HuH-7 (cell line): Measurements from ENCODE around the gene CROCC2.
A peak's percentile ranks its signal among the peaks of the same experiment; 100 is the strongest.
"Not testable (repeated sequence)": the region's sequence is repeated elsewhere in the genome, so short reads cannot be mapped to it uniquely, and the experiment has no call there.

Experiments
- DNase-seq: peaks from one replicate; pipeline ENCODE4 v3.0.0; 2011; ENCODE audit warnings: low spot score

The CROCC2 gene

DNA sequence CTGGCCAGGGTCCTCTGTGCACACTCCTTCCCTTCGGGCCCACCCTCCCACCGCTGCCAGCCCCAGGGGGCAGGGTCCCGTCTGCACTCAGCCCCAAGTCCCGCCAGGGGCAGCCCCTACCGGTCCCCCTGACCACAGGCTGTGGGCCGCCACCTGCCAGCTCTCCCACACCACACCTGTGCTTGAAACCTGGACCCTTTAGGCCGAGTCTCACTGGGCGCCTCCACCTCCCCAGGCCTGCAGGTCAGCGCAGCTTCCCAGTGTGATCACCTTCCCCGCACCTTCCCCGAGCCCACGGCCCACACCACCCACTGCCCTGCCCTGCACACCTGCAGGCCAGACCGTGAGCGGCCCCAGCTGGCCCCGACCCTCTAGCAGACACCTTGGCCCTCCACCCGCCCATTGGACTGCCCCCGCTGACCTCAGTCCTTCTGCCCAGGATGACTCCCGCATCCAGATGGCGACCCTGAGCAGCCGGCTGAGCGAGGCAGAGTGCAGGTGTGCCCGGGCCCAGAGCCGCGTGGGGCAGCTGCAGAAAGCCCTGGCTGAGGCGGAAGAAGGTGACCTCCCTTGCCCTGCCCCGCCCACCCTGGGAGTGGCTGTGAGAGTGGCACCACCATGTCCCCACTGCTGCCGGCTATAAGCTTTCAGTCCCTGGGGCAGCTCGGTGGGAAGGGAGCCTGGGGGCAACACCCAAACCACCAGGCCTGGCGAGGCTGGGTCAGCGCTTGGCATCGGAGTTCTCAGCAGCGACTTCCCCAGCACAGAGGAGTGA is 61.0 kb downstream of the CROCC2 start:
- DNase-seq = no peak

DNA sequence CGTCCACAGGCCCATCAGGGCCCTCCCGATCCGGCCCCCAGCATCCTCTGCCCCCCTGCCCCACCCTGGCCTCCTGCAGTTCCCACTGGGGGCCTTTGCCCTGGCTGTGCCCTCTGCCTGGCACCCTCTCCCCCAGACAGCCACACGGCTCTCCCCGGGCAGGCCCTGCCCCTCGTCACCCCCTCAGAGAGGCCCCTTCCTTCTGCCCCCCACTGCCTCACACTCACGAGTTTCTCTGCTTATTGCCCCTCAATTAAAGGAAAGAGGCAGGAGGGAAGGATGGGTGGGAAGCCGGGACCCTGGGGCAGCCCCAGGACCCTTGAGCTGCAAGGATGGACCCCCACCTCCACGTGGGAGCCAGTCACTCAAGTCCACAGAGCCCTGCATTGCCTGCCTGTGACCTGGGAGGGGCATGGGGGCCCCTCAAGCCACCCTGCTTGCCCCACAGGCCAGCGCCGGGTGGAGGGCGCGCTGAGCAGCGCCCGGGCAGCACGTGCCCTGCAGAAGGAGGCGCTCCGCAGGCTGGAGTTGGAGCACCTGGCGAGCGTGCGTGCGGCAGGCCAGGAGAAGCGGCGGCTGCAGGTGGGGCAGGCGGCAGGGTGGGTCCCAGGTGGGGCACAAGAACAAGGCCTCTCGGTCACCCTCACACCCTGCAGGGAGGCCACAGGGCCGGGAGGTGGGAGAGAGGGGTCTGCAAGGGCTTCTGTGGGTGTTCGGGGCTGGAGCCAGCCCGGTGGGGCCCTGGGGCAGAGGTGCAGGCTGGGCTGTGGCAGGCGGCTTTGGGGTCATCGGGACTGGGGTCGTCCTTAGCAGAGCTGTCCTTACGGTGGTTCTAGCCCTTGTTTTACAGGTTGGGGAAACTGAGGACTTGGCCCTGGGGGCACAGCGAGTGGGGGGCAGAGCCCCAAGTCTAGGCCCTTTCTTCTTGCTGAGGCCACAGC is 61.8 kb downstream of the CROCC2 start:
- no peak for DNase-seq

DNA sequence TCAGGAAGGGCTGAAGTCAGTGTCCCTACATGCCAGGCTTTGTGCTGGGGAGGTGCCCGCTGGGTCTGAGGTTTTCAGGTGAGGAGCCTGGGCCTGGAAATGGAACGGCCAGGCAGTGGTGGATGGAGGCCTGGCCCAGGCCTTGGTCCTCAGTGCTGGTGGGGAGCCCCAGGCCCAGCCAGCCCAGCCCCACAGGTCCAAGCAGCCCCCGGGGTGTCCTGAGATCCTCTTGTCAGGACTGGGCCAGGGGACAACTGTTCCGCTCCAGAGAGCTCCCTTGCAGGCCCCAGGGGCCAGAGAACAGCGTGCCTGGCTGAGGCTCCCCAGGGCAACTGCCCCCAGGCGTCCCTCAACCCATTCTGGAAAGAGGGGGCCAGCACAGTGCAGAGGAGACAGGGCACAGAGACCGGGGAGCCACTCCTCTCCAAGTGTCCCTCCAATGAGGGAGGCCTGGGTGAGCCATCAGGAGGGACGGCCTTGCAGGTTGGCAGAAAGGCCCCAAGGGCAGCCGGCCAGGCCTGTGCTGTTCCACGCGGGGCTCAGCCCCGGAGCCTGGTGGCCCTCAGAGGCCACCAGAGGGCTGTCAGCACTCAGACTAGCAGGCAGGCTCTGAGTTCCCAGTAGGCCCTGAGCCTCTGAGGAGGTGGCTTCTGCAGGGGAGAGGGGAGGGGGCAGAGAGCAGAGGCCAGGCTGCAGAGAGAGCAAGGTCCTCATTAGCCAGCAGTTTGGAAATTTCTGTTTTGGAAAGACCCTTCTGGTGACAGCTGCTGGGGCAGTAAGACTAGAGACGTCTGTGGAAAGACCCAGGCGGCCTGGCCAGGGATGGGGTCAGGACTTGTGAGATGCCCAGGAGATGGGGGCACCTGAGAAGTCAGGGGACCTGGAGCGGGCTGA is 62.8 kb downstream of the CROCC2 start:
- peak; percentile 70 for DNase-seq

DNA sequence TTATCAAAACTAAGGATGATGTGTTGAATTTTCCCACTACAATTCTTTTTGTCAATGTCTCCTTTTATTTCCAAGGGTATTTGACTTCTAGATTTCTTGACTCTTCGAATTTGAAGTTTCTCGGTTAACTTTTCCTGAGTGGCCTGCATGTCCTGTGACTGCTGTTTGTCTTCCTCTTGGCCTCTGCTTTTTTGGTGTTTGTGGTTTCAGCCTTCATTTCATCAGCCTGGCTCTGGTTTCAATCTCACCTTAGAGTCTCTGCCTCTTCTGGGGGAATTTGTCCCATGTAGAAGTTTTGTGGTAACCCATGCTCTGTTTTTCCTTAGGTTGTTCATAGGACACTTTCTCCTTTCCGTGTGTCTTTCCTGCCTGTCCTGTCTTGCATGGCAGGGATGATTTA is 64.0 kb downstream of the CROCC2 start:
- DNase-seq = no peak

DNA sequence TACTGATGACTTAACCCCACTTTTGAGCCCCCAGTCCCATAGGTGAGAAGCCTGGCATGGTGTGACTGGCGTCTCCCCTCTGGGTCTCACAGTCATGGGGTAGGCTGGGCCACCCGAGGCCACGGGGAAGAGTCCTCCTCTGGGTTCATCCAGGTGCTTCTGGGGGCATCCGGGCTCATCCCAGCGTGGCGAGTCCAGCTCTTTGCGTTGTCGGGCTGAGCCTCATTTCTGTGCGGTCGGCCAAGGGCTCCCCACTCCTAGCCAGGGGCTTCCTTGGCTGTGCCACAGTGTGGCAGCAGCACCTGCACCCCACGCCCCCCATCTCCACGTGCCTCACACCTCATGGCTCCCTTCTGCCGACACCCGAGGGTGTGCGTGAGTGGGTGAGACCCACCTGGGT is 64.7 kb downstream of the CROCC2 start:
- no peak for DNase-seq

DNA sequence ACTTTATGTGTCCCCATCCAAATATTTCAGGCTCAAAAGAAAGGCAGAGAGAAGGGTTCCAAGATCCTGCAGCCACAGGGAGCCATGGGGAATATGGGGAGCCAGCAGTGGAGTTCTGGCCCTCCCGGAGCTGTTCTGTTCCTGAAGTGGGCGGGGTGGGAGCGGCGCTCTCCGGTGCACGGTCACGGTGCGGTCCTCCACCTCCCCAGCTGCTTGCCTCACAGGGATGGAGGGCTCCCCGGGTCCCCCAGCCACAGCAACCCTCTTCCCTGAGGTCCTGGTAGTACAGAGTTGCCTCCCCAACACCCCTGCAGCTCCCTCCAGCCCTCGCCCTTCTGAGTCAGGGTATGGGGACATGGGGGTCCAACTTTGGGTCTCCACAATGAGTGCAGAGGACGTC is 66.1 kb downstream of the CROCC2 start:
- no peak for DNase-seq

DNA sequence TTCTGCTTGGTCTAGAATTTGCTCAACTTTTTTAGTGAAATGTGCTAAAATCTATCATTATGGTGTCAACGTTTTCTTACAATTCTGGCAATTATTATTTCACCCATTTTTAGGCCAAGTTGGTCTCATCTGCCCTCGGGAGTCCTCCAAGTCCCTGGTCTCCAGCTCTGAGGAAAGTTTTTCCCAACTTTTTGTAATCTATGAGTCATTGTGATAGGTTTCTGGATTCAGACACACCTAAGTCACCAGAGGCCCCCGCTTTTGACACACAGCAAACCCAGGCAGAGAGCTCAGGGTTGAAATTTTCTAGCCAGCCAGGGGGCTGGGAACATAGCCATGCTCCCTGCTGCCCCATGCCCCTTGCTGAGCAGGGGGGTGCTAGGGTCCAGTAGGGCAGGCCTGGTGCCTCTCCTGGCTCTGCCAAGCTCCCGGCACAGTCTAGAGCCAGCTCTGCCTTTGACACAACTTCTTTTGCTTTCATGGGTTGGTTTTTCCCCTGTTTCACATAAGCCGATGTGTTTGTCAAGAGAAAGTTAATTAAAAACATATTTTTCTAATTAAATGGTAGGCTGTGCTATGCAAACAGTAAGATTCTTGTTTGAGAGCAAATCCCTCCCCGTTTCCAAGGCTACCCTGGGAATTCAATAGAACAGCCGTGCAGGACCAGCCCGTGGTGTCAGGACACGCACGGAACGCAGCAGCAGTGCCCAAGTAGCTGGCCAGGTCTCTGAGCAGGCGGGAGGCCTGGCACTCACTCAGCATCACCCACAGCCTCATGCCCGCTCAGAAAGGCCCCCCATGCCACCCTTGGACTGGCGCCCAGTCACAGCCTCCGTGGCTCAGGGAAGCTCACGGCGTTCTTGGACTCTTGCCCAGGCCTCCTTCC is 66.7 kb downstream of the CROCC2 start:
- no peak for DNase-seq

DNA sequence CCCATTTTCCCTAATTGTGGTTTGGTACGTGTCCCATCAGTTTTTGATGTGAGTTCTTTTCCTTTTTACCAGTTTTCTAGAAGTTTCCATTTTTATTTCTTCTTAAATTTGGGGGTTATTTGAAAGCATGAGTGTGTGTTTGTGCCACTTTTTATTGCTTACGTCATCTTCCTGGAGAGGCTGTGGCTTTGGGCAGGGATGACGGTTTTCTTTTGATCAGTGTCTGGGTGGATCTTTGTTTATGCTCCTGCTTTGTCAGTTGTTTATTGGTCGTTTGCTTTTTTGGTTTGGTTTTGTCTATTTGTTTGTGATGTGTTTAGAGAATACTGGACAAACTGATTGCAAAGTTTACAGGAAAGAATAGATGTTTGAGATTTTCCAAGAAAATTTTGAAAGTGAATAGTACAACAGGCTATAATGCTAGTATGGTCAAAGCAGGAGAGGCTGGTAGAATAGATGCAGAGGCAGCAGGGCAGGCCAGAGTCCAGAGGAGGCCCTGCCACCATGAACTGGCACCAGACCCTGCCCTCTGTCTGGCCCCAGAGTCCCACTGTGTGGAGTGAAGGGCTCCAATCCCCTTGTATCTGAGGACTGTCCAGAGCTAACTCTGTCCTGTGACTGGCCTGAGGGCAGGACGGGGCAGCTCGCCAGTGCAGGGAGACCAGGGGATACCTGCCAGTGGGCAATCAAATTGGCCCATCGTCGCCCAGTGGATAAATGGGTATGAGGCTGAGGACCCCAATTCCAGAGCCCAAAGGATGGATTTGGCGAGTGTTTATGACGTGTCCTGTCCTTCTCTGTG is 68.8 kb downstream of the CROCC2 start:
- no peak for DNase-seq

DNA sequence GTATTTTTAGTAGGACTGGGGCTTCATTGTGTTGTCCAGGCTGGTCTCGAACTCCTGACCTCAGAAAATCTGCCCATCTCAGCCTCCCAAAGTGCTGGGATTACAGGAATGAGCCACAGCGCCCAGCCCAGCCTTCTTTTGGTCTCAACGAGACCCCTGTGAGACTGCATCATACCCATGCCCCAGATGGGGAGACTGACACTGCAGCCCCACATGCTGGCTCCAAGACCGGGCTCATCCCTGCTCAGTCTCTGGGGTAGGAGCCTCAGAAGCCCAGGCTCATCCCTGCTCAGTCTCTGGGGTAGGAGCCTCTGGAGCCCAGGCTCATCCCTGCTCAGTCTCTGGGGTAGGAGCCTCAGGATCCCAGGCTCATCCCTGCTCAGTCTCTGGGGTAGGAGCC is 69.8 kb downstream of the CROCC2 start:
- DNase-seq = not testable (repeated sequence)

DNA sequence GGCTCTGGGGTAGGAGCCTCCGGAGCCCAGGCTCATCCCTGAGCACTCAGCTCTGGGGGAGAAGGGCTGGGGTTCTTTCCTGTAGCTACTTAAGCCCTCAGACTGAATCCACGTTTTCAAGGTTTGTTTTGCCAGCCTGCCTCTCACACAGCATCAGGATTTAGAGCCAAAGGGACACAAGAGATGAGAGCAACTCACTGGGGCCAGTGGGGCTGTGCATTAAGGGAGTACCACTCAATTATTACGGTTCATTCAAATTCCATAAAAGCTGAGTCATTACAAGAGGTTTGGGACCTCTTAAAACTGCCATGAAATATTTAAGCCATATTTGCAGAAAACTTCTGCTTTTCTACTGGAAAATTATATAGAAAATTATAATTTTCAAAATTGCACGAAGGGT is 75.1 kb downstream of the CROCC2 start:
- no peak for DNase-seq

DNA sequence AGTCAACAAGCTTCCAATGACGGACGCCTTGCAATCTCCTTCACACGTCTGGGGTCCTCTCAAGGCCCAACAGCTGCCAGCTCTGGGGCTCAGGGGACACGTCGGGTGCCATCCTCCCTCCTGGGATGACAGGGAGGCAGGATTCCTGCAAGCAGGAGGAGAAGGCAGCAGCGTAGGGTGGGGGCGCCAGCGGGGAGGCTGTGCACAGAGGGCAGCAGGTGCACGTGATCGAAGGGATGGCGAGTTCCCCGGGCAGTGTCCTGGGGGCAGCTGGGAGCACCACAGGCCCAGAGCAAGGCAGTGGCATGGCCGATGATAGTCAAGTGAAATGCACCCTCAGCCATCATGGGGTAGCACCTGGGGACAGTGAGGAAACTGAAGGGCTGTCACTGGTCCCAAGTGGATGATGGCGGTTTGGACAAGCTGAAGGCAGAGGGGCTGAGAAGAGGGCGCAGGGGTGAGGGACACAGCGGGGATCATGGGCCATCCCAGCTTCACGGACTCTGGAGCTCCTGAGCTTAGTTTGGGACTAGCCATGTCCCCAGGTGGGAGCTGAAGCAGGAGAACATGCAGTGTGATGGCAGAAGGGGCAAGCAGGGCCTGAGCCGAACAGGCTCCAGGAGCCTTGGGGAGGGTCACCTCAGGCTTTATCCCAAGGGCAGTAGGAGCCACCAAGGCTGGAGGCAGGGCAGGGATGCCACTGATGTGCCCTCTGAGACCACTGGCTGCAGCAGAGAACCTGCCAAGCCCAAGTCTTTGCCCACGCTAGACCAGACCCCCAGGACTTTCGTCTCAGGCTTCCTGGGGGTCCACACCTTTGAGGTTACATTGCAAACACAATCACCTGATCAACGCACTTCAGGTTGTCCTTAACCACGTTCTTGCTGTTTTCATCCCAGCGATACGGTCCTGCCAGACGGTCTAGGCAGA is 76.0 kb downstream of the CROCC2 start:
- no peak for DNase-seq

DNA sequence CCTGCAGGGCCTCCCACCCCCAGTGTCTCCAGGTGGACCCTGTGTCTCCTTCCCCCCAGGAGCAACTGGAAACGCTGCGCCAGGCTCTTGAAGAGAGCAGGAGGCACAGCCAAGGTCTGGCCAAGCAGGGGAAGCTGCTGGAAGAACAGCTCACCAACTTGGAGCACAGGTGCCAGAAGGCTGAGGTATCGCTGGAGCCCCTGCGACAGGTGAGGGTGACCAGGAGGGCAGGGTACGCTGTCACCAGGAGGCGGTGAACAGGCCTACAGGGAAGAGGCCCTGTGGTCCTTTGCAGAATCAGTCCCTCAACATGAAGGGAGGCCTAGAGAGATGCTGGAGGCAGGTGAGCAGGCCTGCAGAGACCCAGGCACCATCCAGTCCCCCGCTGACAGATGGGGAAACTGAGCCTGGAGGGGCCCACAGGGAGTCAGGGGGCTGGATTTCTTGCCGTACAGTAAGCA is 76.7 kb downstream of the CROCC2 start:
- no peak for DNase-seq

DNA sequence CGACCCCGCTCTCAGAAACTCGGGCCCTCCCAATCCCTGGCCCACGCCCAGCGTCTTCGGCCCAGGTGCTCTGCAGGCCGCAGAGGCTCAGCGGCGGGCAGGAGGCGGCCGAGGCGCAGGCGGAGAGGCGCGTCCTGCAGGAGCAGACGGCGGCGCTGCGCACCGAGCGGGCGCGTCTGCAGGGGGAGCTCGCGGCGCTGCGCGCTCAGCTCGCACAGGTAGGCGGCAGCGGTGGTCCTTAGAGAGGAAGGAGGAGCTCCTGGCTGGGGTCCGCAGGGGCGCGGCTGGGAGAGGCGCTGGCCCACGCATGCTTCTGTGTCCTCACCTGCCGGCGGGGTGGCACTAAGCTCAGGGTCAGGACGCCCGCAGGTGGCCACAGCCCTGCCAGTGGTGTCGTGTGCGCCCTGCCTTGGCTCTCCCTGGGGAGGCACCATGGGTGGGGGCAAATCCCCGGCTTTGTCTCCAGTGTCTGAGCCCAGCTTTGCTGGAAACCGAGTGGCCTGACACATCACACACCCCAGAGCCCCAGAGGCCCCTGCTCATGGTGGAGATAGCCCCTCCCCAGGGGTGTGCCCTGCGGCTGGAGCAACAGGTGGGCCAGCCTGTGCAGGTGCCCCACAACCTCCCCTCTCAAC is 77.3 kb downstream of the CROCC2 start:
- peak; percentile 69 for DNase-seq

DNA sequence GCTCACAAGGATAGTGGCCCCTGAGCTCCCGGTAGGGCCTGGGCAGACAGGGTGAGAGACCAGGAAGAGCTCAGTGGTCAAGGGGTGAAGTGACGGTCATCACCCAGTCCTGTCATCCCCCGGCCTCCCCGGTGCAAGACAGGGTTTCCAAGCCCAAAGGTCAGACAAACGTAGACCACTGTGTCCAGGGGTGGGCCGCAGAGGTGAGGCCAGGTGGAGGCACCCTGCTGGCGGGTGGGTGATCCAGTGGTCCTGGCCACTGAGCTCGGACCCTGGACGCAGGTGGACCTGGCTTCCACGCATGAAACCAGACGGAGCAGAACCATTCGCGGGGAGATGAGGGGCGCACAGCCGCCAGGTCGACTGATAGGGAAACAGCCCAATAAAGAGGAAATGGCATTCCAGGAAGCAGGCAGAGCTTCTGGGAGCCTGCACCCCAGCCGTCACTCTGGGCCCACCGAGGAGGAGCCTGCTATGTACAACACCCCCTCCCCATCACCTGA is 77.9 kb downstream of the CROCC2 start:
- no peak for DNase-seq

DNA sequence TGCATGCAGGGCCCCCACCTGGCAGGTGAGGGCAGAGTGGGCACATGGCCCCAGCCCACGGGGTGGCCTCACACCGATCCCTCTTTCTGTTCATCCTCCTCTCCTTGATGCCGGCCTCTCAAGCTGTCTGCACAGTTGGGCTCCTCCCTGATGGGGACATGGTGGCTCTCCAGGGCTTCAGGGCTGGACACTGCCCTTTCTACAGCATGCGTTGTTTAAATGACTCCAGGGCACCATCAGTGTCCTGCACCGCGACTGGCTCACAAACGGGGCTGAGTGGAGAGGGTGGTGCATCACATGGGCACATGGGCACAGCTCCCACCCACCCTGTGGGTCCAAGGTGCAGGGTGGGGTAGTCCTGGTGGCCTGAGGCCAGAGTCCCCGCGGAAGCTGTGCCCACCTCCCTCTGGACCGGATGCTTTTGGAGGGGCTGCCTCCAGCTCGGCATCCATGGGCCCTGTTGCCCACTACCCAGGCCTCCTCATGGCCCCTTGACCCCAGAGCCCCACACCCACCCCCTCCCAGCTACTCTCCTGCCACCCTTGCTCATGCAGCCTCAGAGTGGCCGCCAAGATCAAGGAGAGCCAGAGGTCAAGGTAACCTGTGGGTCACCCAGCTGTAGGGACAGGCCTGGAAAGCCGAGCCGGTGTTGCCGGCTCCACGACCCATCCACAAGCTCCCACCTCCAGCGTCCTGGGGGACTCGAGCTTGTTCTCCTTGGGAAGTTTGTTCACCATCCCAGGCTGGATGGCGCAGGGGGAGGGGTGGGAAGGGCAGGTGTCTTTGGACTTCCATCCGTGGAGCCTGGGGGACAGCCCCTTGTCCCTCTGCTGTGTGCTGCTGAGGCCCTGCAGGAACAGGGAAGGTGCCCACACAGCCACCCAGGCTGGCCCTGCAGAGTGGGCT is 80.0 kb downstream of the CROCC2 start:
- DNase-seq = no peak

DNA sequence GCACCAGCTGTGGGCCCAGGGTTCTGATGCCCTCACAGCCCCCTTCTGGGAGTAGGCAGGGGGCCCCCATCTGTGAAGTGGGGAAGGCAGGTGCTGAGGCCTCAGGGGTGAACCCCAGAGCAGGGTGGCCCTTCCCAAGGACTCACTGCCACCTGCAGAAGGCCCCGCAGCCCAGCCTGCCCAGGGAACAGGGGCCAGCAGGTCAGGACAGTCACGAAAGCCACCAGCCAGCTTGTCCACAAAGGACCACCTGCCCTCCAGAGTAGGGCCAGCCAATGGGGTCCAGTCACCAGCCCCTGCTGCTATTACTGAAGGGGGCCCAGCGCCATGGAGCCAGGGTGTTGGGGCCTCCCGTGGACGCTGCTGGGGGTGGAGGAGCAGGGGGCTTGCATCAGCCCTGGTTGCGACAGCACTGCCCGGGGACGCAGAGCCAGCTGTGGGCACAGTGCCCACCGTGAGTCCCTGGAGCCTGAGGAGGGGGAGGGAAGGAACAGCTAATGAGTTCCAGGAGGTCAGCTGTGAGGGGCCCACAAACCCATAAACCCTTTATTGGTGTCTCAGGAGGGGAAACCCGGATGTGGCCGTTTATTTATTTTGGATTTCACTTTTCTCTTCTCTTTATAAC is 80.8 kb downstream of the CROCC2 start:
- DNase-seq = no peak

DNA sequence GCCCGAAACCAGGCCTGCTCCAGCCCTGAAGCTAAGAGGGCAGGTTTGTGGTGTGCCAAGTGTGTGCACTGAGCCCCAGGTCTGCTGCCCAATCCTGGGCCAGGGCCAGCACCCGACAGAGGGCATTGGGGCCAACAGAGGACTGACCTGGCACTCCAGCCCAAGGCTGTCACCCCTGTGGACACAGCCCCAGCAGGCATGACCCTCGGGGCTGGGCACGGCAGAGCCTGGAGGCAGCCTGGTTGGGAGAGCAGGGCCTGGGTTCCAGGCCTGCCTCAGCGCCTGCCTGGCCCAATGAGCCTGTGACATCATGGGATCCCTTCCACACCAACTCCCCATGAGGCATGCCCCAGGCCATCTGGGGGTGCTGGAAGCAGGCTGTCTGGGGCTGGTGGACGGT is 81.5 kb downstream of the CROCC2 start:
- no peak for DNase-seq
